ENCODE data around the gene MYH10. TPM values are rescaled to one million over a fixed set of nuclear protein-coding genes. Genes with fewer than 3 reads are reported as not detected.

MYH10 gene
- total and polyA plus RNA-seq, 9 of the 15 experiments (the other 6 are each of a cell fraction or from before 2014, with no cell fraction given): 16.3 to 95.3 (median 39.7) TPM

DNA sequence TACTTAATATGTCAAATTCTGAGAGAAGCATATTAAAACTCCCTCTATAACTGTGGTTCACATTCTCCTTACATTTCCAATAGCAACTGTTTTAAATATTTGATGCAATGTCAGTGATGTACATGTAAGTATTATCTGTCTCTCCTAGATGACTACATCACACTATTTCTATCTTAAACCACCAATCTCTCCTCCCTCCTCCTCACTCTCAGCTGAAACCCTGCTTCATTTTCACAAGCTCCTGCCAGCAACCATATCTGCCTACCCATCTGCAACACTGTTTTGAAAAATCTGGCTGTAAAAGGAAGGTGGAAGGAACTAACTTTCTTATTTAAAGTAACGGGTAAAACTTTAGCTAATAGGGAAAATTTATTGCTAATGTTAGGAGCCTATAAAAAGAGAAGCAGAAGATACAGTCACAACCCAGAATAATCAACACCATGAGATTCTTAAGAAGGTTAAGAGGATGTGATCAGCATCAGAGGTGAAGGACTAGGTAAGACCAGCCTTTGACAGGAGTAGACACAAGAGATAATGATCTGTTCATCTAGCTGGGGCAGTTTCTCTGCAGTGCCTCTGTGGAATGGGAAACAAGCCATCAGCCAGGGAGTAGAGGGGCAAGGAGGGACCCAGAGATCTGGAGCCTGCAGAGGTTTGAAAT is 31.0 kb downstream of the MYH10 start:
- H3K27ac ChIP-seq (ENCODE audit: extremely low read depth, low read depth, low read length): no peak overlapping the region
- H3K79me2 ChIP-seq (ENCODE audit: control insufficient read depth, insufficient read depth, low read length): peaks cover 3% of the 10 kb centered on the region; the same call in 1 of the 3 replicates
- ChIA-PET POLR2A (no interaction called here), CTCF (ENCODE audit: low intra/inter-chr PET ratio) (no interaction called here)
- H3K4me3 ChIP-seq: no peak overlapping the region
- intact Hi-C loops (cut with micrococcal nuclease): no loop called here
- WGBS (ENCODE audit: insufficient coverage, low coverage, missing lambda C conversion rate): 50% methylated on average over 1 of the region's 1 CpG
- no peak overlapping the region for H3K4me2 ChIP-seq (ENCODE audit: insufficient read depth, low read length)
- no peaks in the 10 kb centered on the region; a peak in 1 of 5 replicates for H3K4me1 ChIP-seq (replicated peaks in 1 of 2; ENCODE audit: control insufficient read depth in 2 of 2, insufficient read depth in 2 of 2, low read length in 2 of 2)
- no peaks in the 10 kb centered on the region; the same call in 1 of the 2 replicates for H4K20me1 ChIP-seq (replicated peaks; ENCODE audit: control insufficient read depth, insufficient read depth, low read length)
- FAIRE-seq (no peak), ATAC-seq (no peak), DNase-seq (ENCODE audit: extremely low read depth in 1 of 4, low spot score in 3 of 4) (no peak)
- H3K9me1 ChIP-seq (ENCODE audit: control insufficient read depth, insufficient read depth, low read length): no peaks in the 10 kb centered on the region
- H2AFZ ChIP-seq (ENCODE audit: low read depth, low read length): no peak overlapping the region
- H3K9ac ChIP-seq (ENCODE audit: insufficient read depth in 1 of 2, low read depth in 2 of 2, low read length in 2 of 2): no peak overlapping the region
- no peaks in the 10 kb centered on the region for H3K9me3 ChIP-seq (replicated peaks; ENCODE audit: control insufficient read depth, insufficient read depth, low read depth, low read length)
- TF ChIP-seq RCOR1 (IDR thresholded peaks at IDR 0.05; ENCODE audit: borderline replicate concordance in 1 of 2, low read depth in 2 of 2, low read length in 2 of 2): no peak
- no peak for TF ChIP-seq NR2C1 (IDR thresholded peaks at IDR 0.05)
- TF ChIP-seq NR2C1 (tag; IDR thresholded peaks at IDR 0.05): no peak
- TF ChIP-seq EHMT2 (IDR thresholded peaks at IDR 0.05): no peak
- no peak for TF ChIP-seq ZNF717 (CRISPR knock-in tag; IDR thresholded peaks at IDR 0.05)
- no peak for TF ChIP-seq NFE2 (IDR thresholded peaks at IDR 0.05; ENCODE audit: low read depth)
- H3K36me3 ChIP-seq (ENCODE audit: control insufficient read depth, insufficient read depth, low read length): peaks cover 29% of the 10 kb centered on the region; the same call in 2 of the 3 replicates
- H3K27me3 ChIP-seq (ENCODE audit: control insufficient read depth in 2 of 2, insufficient read depth in 2 of 2, low read length in 2 of 2): no peaks in the 10 kb centered on the region
- in situ Hi-C loops (cut with MboI): no loop called here
- BruUV-seq (replicated peaks): no TSS peak

DNA sequence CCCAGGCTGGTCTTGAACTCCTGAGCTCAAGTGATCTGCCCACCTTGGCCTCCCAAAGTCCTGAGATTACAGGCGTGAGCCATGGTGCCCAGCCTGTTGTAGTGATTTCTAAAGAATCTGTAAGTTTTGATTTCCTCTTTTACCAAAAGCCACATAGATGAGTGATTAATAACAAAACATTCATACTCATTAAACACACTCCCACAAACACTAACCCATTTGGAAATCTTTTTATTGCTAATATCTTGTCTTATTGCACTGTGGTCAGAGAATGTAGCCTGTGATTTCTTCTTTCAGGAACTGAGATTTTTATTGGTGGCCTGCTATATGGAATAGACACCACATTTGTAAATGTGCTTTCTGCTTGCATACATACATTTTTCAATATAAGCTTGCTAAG is 31.6 kb downstream of the MYH10 start:
- 92% methylated on average over 1 of the region's 1 CpG for WGBS (ENCODE audit: insufficient coverage, low coverage, missing lambda C conversion rate)
- H3K79me2 ChIP-seq (ENCODE audit: control insufficient read depth, insufficient read depth, low read length): peaks cover 3% of the 10 kb centered on the region; the same call in 1 of the 3 replicates
- POLR2A ChIA-PET: no interaction called here
- no peak for DNase-seq (ENCODE audit: extremely low read depth in 1 of 4, low spot score in 3 of 4)
- BruUV-seq (replicated peaks): no TSS peak
- no peaks in the 10 kb centered on the region; the same call in 1 of the 2 replicates for H4K20me1 ChIP-seq (replicated peaks; ENCODE audit: control insufficient read depth, insufficient read depth, low read length)
- intact Hi-C loops (cut with micrococcal nuclease): no loop called here
- H3K9me3 ChIP-seq (replicated peaks; ENCODE audit: control insufficient read depth, insufficient read depth, low read depth, low read length): no peaks in the 10 kb centered on the region
- no peak for ATAC-seq
- H3K4me1 ChIP-seq (replicated peaks in 1 of 2; ENCODE audit: control insufficient read depth in 2 of 2, insufficient read depth in 2 of 2, low read length in 2 of 2): no peaks in the 10 kb centered on the region; a peak in 1 of 5 replicates
- no peak overlapping the region for H3K4me2 ChIP-seq (ENCODE audit: insufficient read depth, low read length)
- no peak overlapping the region for H3K27ac ChIP-seq (ENCODE audit: extremely low read depth, low read depth, low read length)
- H3K36me3 ChIP-seq (ENCODE audit: control insufficient read depth, insufficient read depth, low read length): peaks cover 29% of the 10 kb centered on the region; the same call in 2 of the 3 replicates
- no peak overlapping the region for H2AFZ ChIP-seq (ENCODE audit: low read depth, low read length)
- CTCF ChIA-PET (ENCODE audit: low intra/inter-chr PET ratio): no interaction called here
- no peak overlapping the region for H3K9ac ChIP-seq (ENCODE audit: insufficient read depth in 1 of 2, low read depth in 2 of 2, low read length in 2 of 2)
- no peaks in the 10 kb centered on the region for H3K9me1 ChIP-seq (ENCODE audit: control insufficient read depth, insufficient read depth, low read length)
- no peak overlapping the region for H3K4me3 ChIP-seq
- FAIRE-seq: no peak
- in situ Hi-C loops (cut with MboI): no loop called here
- H3K27me3 ChIP-seq (ENCODE audit: control insufficient read depth in 2 of 2, insufficient read depth in 2 of 2, low read length in 2 of 2): no peaks in the 10 kb centered on the region
- TF ChIP-seq KDM1A (IDR thresholded peaks at IDR 0.05): peak in 1 of 2 experiments; percentile 35; a peak in 1 of 4 replicates
- no peak for TF ChIP-seq E4F1 (CRISPR knock-in tag; IDR thresholded peaks at IDR 0.05; ENCODE audit: borderline replicate concordance)
- no peak for TF ChIP-seq MAZ (CRISPR knock-in tag; conservative IDR thresholded peaks at IDR 0.05 in 1 of 2, IDR thresholded peaks at IDR 0.05 in 1 of 2)
- TF ChIP-seq ZNF316 (IDR thresholded peaks at IDR 0.05): no peak
- TF ChIP-seq ZNF76 (CRISPR knock-in tag; IDR thresholded peaks at IDR 0.05; ENCODE audit: borderline replicate concordance): no peak

All from K562 (cell line).